Trophoblast cell (in vitro differentiated cells and primary cell): ENCODE data around the gene UVRAG.

Source experiments
- DNase-seq, 2 donors: peaks; one replicate each; pipeline ENCODE4 v3.0.0-alpha.2; 2016
- H2AFZ ChIP-seq: 2 replicates; pipeline ENCODE4 v1.6.1; 2013; ENCODE audit warnings: low read length, moderate library complexity, mild to moderate bottlenecking; ENCODE audit not compliant: insufficient read depth, poor library complexity
- H2AK5ac ChIP-seq: 2 replicates; pipeline ENCODE4 v1.6.1; 2013; ENCODE audit warnings: mild to moderate bottlenecking, low read length
- H2BK120ac ChIP-seq: 2 replicates; pipeline ENCODE4 v1.6.1; 2013; ENCODE audit warnings: low read length, mild to moderate bottlenecking, moderate library complexity; ENCODE audit not compliant: insufficient read depth, poor library complexity
- H2BK12ac ChIP-seq: 2 replicates; pipeline ENCODE4 v1.6.1; 2013; ENCODE audit warnings: mild to moderate bottlenecking, low read length, moderate library complexity
- H2BK5ac ChIP-seq: 2 replicates; pipeline ENCODE4 v1.6.1; 2013; ENCODE audit warnings: low read length, low read depth, moderate library complexity, mild to moderate bottlenecking; ENCODE audit not compliant: poor library complexity
- H3K14ac ChIP-seq: 2 replicates; pipeline ENCODE4 v1.6.1; 2013; ENCODE audit warnings: mild to moderate bottlenecking, low read length
- H3K18ac ChIP-seq: 2 replicates; pipeline ENCODE4 v1.6.1; 2013; ENCODE audit warnings: mild to moderate bottlenecking, low read length
- H3K23ac ChIP-seq: 2 replicates; pipeline ENCODE4 v1.6.1; 2013; ENCODE audit warnings: low read length
- H3K27ac ChIP-seq: 2 replicates; pipeline ENCODE4 v1.5.1; 2013; ENCODE audit warnings: low read depth, mild to moderate bottlenecking, inconsistent platforms, low read length, moderate library complexity
- H3K27me3 ChIP-seq: 2 replicates; pipeline ENCODE4 v1.6.1; 2013; ENCODE audit warnings: inconsistent platforms, mild to moderate bottlenecking, low read length, moderate library complexity; ENCODE audit not compliant: insufficient read depth
- H3K36me3 ChIP-seq, 2 experiments: 1 replicate in 1 of 2; 2 replicates in 1 of 2; pipeline ENCODE4 v1.6.1; 2013; ENCODE audit warnings: low read length in 2 of 2, mild to moderate bottlenecking in 2 of 2, moderate library complexity in 1 of 2; ENCODE audit not compliant: insufficient read depth in 2 of 2, control insufficient read depth in 1 of 2
- H3K4ac ChIP-seq: 2 replicates; pipeline ENCODE4 v1.6.1; 2013; ENCODE audit warnings: low read depth, mild to moderate bottlenecking, low read length, moderate library complexity
- H3K4me1 ChIP-seq, 2 experiments: 1 replicate in 1 of 2; 2 replicates in 1 of 2; pipeline ENCODE4 v1.6.1; 2013; ENCODE audit warnings: low read length in 2 of 2, mild to moderate bottlenecking in 2 of 2, moderate library complexity in 1 of 2; ENCODE audit not compliant: insufficient read depth in 2 of 2, control insufficient read depth in 1 of 2
- H3K4me2 ChIP-seq: 2 replicates; pipeline ENCODE4 v1.6.1; 2013; ENCODE audit warnings: inconsistent platforms, mild to moderate bottlenecking, low read length, moderate library complexity
- H3K4me3 ChIP-seq: 2 replicates; pipeline ENCODE4 v1.5.1; 2013; ENCODE audit warnings: mild to moderate bottlenecking, low read depth, low read length, inconsistent platforms
- H3K79me1 ChIP-seq: one replicate; pipeline ENCODE4 v1.6.1; 2013; ENCODE audit warnings: low read length
- H3K79me2 ChIP-seq: 2 replicates; pipeline ENCODE4 v1.6.1; 2013; ENCODE audit warnings: low read length, mild to moderate bottlenecking; ENCODE audit not compliant: control insufficient read depth, insufficient read depth, poor library complexity
- H3K9ac ChIP-seq: 2 replicates; pipeline ENCODE4 v1.6.1; 2013; ENCODE audit warnings: mild to moderate bottlenecking, low read length
- H3K9me3 ChIP-seq: 2 replicates; pipeline ENCODE4 v1.6.1; 2013; ENCODE audit warnings: low read depth, mild to moderate bottlenecking, control low read depth, inconsistent platforms, low read length; ENCODE audit not compliant: insufficient read depth
- H4K12ac ChIP-seq: 2 replicates; pipeline ENCODE4 v1.6.1; 2013; ENCODE audit warnings: low read depth, mild to moderate bottlenecking, low read length, moderate library complexity
- H4K8ac ChIP-seq: 2 replicates; pipeline ENCODE4 v1.6.1; 2013; ENCODE audit warnings: low read depth, mild to moderate bottlenecking, low read length, moderate library complexity
- H4K91ac ChIP-seq: one replicate; pipeline ENCODE4 v1.6.1; 2013; ENCODE audit warnings: low read depth, mild to moderate bottlenecking, low read length, moderate library complexity
- WGBS: extraction: QIAGEN DNeasy Blood & Tissue Kit; methylation state at CpG from one replicate; pipeline ENCODE4 v1.1.7; 2013; ENCODE audit warnings: missing lambda C conversion rate; ENCODE audit not compliant: insufficient read length, insufficient coverage; ENCODE audit errors: extremely low coverage; 5-methylcytosine and 5-hydroxymethylcytosine counted together

UVRAG gene

GRCh38 chr11:75781831-75782230 is 33.2 kb upstream of the UVRAG start:
- no peak overlapping the region for H3K4me2 ChIP-seq
- H4K91ac ChIP-seq, result no peak overlapping the region
- H3K9ac ChIP-seq, result no peak overlapping the region
- no peak overlapping the region for H3K4me3 ChIP-seq
- no peak for DNase-seq
- no peak overlapping the region for H3K23ac ChIP-seq
- no peaks in the 10 kb centered on the region for H3K79me1 ChIP-seq
- WGBS, result no CpG with 5 or more reads among the region's 9 CpGs
- no peaks in the 10 kb centered on the region for H3K27me3 ChIP-seq
- H3K36me3 ChIP-seq, result no peaks in the 10 kb centered on the region
- H3K4ac ChIP-seq, result no peak overlapping the region
- H3K27ac ChIP-seq, result no peak overlapping the region
- peaks cover 0 to 2% of the 10 kb centered on the region in 2 experiments for H3K4me1 ChIP-seq
- no peak overlapping the region for H2BK120ac ChIP-seq
- H3K18ac ChIP-seq, result no peak overlapping the region
- no peaks in the 10 kb centered on the region for H3K79me2 ChIP-seq
- no peak overlapping the region for H2AFZ ChIP-seq
- no peak overlapping the region for H4K8ac ChIP-seq
- no peak overlapping the region for H2AK5ac ChIP-seq
- no peak overlapping the region for H4K12ac ChIP-seq
- no peaks in the 10 kb centered on the region for H3K9me3 ChIP-seq
- H3K14ac ChIP-seq, result no peak overlapping the region
- no peak overlapping the region for H2BK12ac ChIP-seq
- H2BK5ac ChIP-seq, result no peak overlapping the region

GRCh38 chr11:75782540-75783263 is 32.3 kb upstream of the UVRAG start:
- no peak overlapping the region for H3K23ac ChIP-seq
- WGBS, result no CpG with 5 or more reads among the region's 4 CpGs

GRCh38 chr11:75783416-75784084 is 31.5 kb upstream of the UVRAG start:
- no peaks in the 10 kb centered on the region for H3K79me1 ChIP-seq
- H3K14ac ChIP-seq, result no peak overlapping the region
- no peak overlapping the region for H3K9ac ChIP-seq
- no peaks in the 10 kb centered on the region for H3K9me3 ChIP-seq
- no peak overlapping the region for H4K91ac ChIP-seq
- no peak overlapping the region for H2BK120ac ChIP-seq
- H3K36me3 ChIP-seq, result no peaks in the 10 kb centered on the region
- no peak overlapping the region for H2AK5ac ChIP-seq
- H2AFZ ChIP-seq, result no peak overlapping the region
- H4K8ac ChIP-seq, result no peak overlapping the region
- H3K27me3 ChIP-seq, result no peaks in the 10 kb centered on the region
- H3K4me3 ChIP-seq, result no peak overlapping the region
- H3K4ac ChIP-seq, result no peak overlapping the region
- no peak overlapping the region for H2BK12ac ChIP-seq
- no peak overlapping the region for H3K27ac ChIP-seq
- no peak overlapping the region for H4K12ac ChIP-seq
- no peak overlapping the region for H3K23ac ChIP-seq
- H3K4me1 ChIP-seq, result peaks cover 0 to 2% of the 10 kb centered on the region in 2 experiments
- no peaks in the 10 kb centered on the region for H3K79me2 ChIP-seq
- no CpG with 5 or more reads among the region's 4 CpGs for WGBS
- no peak for DNase-seq
- H3K18ac ChIP-seq, result no peak overlapping the region
- no peak overlapping the region for H2BK5ac ChIP-seq
- no peak overlapping the region for H3K4me2 ChIP-seq

More at GRCh38 chr11:75782540-75783263, 32.3 kb upstream of the UVRAG start:
- Histone ChIP-seq H3K27ac (no peak overlapping the region), H3K9ac (no peak overlapping the region), H3K4me2 (no peak overlapping the region), H3K27me3 (no peaks in the 10 kb centered on the region), H3K9me3 (no peaks in the 10 kb centered on the region), H4K12ac (no peak overlapping the region), H3K4me1 (peaks cover 0 to 2% of the 10 kb centered on the region in 2 experiments), H2BK120ac (no peak overlapping the region), H3K36me3 (no peaks in the 10 kb centered on the region), H3K18ac (no peak overlapping the region), H4K8ac (no peak overlapping the region), H2AFZ (no peak overlapping the region), H2AK5ac (no peak overlapping the region), H2BK12ac (no peak overlapping the region), H3K79me1 (no peaks in the 10 kb centered on the region), H2BK5ac (no peak overlapping the region), H3K79me2 (no peaks in the 10 kb centered on the region), H3K4ac (no peak overlapping the region), H3K4me3 (no peak overlapping the region), H3K14ac (no peak overlapping the region), H4K91ac (no peak overlapping the region)
- no peak for DNase-seq

- Histone ChIP-seq H3K79me2 (no peaks in the 10 kb centered on the region), H3K4me2 (no peak overlapping the region)
- no CpG with 5 or more reads among the region's 2 CpGs for WGBS
Observed at GRCh38 chr11:75784085-75784478, 30.9 kb upstream of the UVRAG start.

More at GRCh38 chr11:75784085-75784478, 30.9 kb upstream of the UVRAG start:
- H3K9ac ChIP-seq, result no peak overlapping the region
- no peak overlapping the region for H4K91ac ChIP-seq
- no peak overlapping the region for H3K4ac ChIP-seq
- no peak overlapping the region for H3K23ac ChIP-seq
- no peak overlapping the region for H4K8ac ChIP-seq
- no peaks in the 10 kb centered on the region for H3K27me3 ChIP-seq
- no peak overlapping the region for H2BK120ac ChIP-seq
- H2BK12ac ChIP-seq, result no peak overlapping the region
- no peak overlapping the region for H4K12ac ChIP-seq
- no peak overlapping the region for H3K4me3 ChIP-seq
- H3K79me1 ChIP-seq, result no peaks in the 10 kb centered on the region
- H3K18ac ChIP-seq, result no peak overlapping the region
- no peak for DNase-seq
- H3K4me1 ChIP-seq, result peaks cover 0 to 2% of the 10 kb centered on the region in 2 experiments
- no peaks in the 10 kb centered on the region for H3K36me3 ChIP-seq
- no peak overlapping the region for H2AFZ ChIP-seq
- H3K9me3 ChIP-seq, result no peaks in the 10 kb centered on the region
- H2AK5ac ChIP-seq, result no peak overlapping the region
- H3K14ac ChIP-seq, result no peak overlapping the region
- no peak overlapping the region for H2BK5ac ChIP-seq
- H3K27ac ChIP-seq, result no peak overlapping the region
